B cell (primary cell): ENCODE measurements around the gene SLC9C2.

ENCODE experiments used
- CTCF ChIP-seq: fragments of 200-600 bp; IDR thresholded peaks from one replicate; pipeline ENCODE4 v1.8.0; 2022; ENCODE audit warnings: antibody characterized with exemption, mild to moderate bottlenecking
- EZH2 ChIP-seq: IDR thresholded peaks from 2 replicates; pipeline ENCODE4 v1.6.1; 2012; ENCODE audit warnings: borderline replicate concordance, low read depth, mild to moderate bottlenecking, moderate library complexity, low read length; ENCODE audit not compliant: insufficient read depth, poor library complexity, severe bottlenecking

- TF ChIP-seq EZH2 (no peak), CTCF (no peak)
Observed at GRCh38 chr1:173573596-173573995, 29.3 kb downstream of the SLC9C2 start.
